Neutrophil (primary cell): Measurements from ENCODE around the gene MIEF1.

Experiments used
- H3K27ac ChIP-seq: fragments of 200-600 bp; sonication (generic); 2 replicates; pipeline ENCODE4 v1.5.1; 2016; ENCODE audit warnings: mild to moderate bottlenecking, moderate library complexity
- H3K27me3 ChIP-seq: fragments of 200-600 bp; sonication (generic); 2 replicates; pipeline ENCODE4 v1.6.0; 2016; ENCODE audit warnings: mild to moderate bottlenecking
- H3K36me3 ChIP-seq: fragments of 200-600 bp; sonication (generic); 2 replicates; pipeline ENCODE4 v1.5.1; 2017
- H3K4me1 ChIP-seq, 2 experiments: fragments of 200-600 bp in 1 of 2; sonication (generic) in 1 of 2; 1 replicate in 1 of 2; 2 replicates in 1 of 2; pipeline versions ENCODE4 v1.5.1 to v1.6.1; 2013 to 2016; ENCODE audit warnings: low read depth in 1 of 2, low read length in 1 of 2, mild to moderate bottlenecking in 1 of 2, moderate library complexity in 1 of 2; ENCODE audit not compliant: control insufficient read depth in 1 of 2, insufficient read depth in 1 of 2
- H3K4me3 ChIP-seq, 2 experiments: fragments of 200-600 bp in 1 of 2; sonication (generic) in 1 of 2; 1 replicate in 1 of 2; 2 replicates in 1 of 2; pipeline ENCODE4 v1.5.1; 2013 to 2016; ENCODE audit warnings: low read depth in 1 of 2, low read length in 1 of 2, mild to moderate bottlenecking in 1 of 2, moderate library complexity in 1 of 2
- H3K9me3 ChIP-seq: fragments of 200-600 bp; sonication (generic); 2 replicates; pipeline ENCODE4 v1.5.1; 2016
- CTCF ChIP-seq: fragments of 200-600 bp; sonication (generic); IDR thresholded peaks from 2 replicates; pipeline ENCODE4 v1.5.1; 2016; ENCODE audit warnings: antibody characterized with exemption

MIEF1 gene

DNA sequence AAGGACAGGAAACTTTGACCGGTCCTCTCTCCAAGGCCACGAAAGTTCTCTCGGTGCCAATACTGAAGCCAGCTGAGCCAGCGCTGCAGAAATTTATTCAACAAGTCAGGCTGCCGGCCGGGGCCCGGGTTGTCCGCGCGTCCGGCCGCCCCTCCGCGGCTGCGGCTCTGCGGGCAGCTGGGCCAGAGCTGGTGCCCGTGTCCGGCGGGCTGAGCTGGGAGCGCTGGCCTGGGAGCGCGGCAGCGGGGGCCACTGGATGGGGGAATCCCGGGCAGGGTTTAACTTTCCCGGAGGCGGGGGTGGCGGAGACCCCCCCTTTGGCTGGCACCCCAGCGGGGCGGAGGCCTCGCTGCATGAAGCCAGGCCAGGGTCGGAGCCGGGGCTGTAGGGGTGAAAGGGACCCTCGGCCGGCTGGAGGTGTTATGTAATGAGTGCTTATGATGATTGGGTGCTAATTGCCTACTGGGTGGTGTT, 56.2 kb downstream of the MIEF1 start:
- H3K27me3 ChIP-seq, result peaks cover 97% of the 10 kb centered on the region
- no peak for TF ChIP-seq CTCF
- H3K27ac ChIP-seq, result no peak overlapping the region
- H3K4me3 ChIP-seq, result no peak overlapping the region
- no peaks in the 10 kb centered on the region for H3K4me1 ChIP-seq
- no peaks in the 10 kb centered on the region for H3K9me3 ChIP-seq
- no peaks in the 10 kb centered on the region for H3K36me3 ChIP-seq

GRCh38 chr22:39558950-39559349, 56.9 kb downstream of the MIEF1 start:
- H3K4me3 ChIP-seq, result no peak overlapping the region
- peaks cover 93% of the 10 kb centered on the region for H3K27me3 ChIP-seq
- no peak for TF ChIP-seq CTCF
- H3K4me1 ChIP-seq, result no peaks in the 10 kb centered on the region
- H3K36me3 ChIP-seq, result no peaks in the 10 kb centered on the region
- H3K27ac ChIP-seq, result no peak overlapping the region
- no peaks in the 10 kb centered on the region for H3K9me3 ChIP-seq

- no peak overlapping the region for H3K27ac ChIP-seq
- no peaks in the 10 kb centered on the region for H3K9me3 ChIP-seq
- H3K27me3 ChIP-seq, result peaks cover 87% of the 10 kb centered on the region
- H3K36me3 ChIP-seq, result no peaks in the 10 kb centered on the region
- no peak overlapping the region for H3K4me3 ChIP-seq
- no peaks in the 10 kb centered on the region for H3K4me1 ChIP-seq
- no peak for TF ChIP-seq CTCF
These were observed 57.5 kb downstream of the MIEF1 start for GRCh38 chr22:39559456-39560105.

DNA sequence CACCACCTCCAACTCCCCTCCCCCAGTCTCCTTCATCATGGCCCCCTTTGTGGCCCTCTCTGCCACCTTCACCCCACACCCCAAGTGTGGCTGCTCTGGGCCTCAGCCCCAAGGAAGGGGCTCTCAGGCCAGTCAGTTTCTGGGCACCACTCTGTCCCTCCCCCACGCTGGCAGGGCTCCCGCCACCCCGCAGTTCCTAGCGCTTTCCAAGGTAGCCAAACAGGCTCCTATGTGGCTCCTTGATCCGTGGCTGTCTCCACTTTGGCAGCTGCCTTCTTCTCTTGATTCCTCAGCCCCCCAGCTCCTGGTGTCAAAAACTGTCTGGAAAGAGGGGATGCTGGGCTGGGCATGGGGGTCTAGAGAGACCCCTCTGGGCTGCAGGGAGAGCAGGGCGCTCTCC, 58.0 kb downstream of the MIEF1 start:
- H3K4me1 ChIP-seq, result no peaks in the 10 kb centered on the region
- H3K27me3 ChIP-seq, result peaks cover 82% of the 10 kb centered on the region
- TF ChIP-seq CTCF, result no peak
- no peaks in the 10 kb centered on the region for H3K9me3 ChIP-seq
- H3K4me3 ChIP-seq, result no peak overlapping the region
- no peaks in the 10 kb centered on the region for H3K36me3 ChIP-seq
- H3K27ac ChIP-seq, result no peak overlapping the region

DNA sequence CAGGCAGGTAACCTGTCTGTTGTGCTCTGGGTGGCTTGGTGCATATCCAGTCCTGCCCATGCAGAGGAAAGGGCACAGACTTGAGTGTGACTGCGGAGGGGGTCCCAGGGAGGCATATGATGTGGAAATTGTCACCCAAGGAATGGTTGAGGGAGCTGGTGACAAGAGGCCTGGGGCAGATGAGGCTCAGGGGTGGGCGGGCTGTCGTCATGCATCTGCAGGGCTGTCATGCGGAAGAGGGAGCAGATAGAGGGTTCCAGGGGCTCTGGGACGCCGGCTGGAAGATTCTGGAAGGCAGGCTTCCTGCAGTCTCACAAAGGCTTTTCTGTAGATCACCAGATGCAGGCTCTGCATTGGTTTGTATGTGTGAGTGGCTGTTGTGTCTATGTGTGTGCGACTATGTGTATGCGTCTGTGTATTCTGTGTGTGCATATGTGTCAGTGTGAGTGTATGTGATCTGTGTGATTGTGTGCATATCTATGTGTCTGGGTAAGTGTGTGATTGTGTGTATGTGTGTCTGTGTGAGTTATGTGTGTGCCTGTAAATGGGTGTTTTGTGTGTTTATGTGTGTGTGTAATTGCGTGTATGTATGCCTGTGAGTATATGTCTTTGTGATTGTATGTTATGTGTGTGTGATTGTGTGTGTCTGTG, 60.9 kb downstream of the MIEF1 start:
- H3K27ac ChIP-seq, result no peak overlapping the region
- H3K27me3 ChIP-seq, result peaks cover 61% of the 10 kb centered on the region
- TF ChIP-seq CTCF, result no peak
- no peak overlapping the region for H3K4me3 ChIP-seq
- no peaks in the 10 kb centered on the region for H3K36me3 ChIP-seq
- H3K4me1 ChIP-seq, result no peaks in the 10 kb centered on the region
- H3K9me3 ChIP-seq, result no peaks in the 10 kb centered on the region
